Ovary (tissue), 3 donors: ENCODE measurements around the gene ERAL1.
"Not testable (repeated sequence)": the region's sequence is repeated elsewhere in the genome, so short reads cannot be mapped to it uniquely, and the experiment has no call there.

Experiments used
- EP300 ChIP-seq: sonication (generic); formaldehyde crosslinking; IDR thresholded peaks from one replicate; pipeline ENCODE4 v1.6.1; 2017; ENCODE audit warnings: antibody characterized with exemption
- POLR2A ChIP-seq: fragments of 450-650 bp; IDR thresholded peaks from one replicate; pipeline ENCODE4 v1.6.1; 2017; ENCODE audit warnings: antibody characterized with exemption, mild to moderate bottlenecking, moderate library complexity
- TF ChIP-seq, protein P1 (sequence below), 3 donors: fragments of 450-650 bp in 2 of 3; fragments of 200-600 bp in 1 of 3; IDR thresholded peaks; one replicate each; pipeline versions ENCODE4 v1.5.1 to v1.8.0; 2016 to 2022; ENCODE audit warnings: antibody characterized with exemption in 3 of 3, mild to moderate bottlenecking in 1 of 3
- donor health status: DM: no; HTN: no; CAD: no.

DNA sequence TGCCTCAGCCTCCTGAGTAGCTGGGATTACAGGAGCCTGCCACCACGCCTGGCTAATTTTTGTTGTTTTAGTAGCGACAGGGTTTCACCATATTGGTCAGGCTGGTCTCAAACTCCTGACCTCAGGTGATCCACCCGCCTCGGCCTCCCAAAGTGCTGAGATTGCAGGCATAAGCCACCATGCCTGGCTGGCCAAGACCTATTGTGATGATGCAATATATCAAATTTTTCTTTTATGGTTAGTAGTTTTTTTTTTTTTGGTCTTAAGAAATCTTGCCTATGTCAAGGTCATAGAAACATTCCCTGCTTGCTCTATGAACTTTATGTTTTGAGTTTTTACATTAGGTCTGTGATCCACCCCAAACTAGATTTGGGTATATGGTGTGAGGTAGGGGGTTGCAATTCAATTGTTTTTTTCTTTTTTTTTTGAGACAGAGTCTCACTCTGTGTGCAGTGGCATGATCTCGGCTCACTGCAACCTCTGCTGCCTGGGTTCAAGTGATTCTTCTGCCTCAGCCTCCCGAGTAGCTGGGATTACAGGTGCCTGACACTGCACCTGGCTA, 22.4 kb downstream of the ERAL1 start:
- not testable (repeated sequence) for TF ChIP-seq POLR2A, EP300
- TF ChIP-seq, protein P1, sequence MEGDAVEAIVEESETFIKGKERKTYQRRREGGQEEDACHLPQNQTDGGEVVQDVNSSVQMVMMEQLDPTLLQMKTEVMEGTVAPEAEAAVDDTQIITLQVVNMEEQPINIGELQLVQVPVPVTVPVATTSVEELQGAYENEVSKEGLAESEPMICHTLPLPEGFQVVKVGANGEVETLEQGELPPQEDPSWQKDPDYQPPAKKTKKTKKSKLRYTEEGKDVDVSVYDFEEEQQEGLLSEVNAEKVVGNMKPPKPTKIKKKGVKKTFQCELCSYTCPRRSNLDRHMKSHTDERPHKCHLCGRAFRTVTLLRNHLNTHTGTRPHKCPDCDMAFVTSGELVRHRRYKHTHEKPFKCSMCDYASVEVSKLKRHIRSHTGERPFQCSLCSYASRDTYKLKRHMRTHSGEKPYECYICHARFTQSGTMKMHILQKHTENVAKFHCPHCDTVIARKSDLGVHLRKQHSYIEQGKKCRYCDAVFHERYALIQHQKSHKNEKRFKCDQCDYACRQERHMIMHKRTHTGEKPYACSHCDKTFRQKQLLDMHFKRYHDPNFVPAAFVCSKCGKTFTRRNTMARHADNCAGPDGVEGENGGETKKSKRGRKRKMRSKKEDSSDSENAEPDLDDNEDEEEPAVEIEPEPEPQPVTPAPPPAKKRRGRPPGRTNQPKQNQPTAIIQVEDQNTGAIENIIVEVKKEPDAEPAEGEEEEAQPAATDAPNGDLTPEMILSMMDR (IDR thresholded peaks at IDR 0.05) = not testable (repeated sequence)
